ENCODE results near the gene FAM184A. TPM values are rescaled to one million over a fixed set of nuclear protein-coding genes. Genes with fewer than 3 reads are reported as not detected.

FAM184A gene
- total and polyA plus RNA-seq, 9 of the 15 experiments (the other 6 are each of a cell fraction or from before 2014, with no cell fraction given): 6.4 to 18.7 (median 13.1) TPM

GRCh38 chr6:119078376-119079282 is at the start of gene FAM184A (continued):
- TF ChIP-seq ZBTB49 (CRISPR knock-in tag; IDR thresholded peaks at IDR 0.05; ENCODE audit: borderline replicate concordance) (no peak), DMBX1 (CRISPR knock-in tag; IDR thresholded peaks at IDR 0.05; ENCODE audit: borderline replicate concordance) (no peak), ETS1 (conservative IDR thresholded peaks at IDR 0.05; ENCODE audit: control insufficient read depth, low read depth, low read length) (peak; percentile 55; the same call in 1 of the 2 replicates), HEY1 (CRISPR knock-in tag; IDR thresholded peaks at IDR 0.05; ENCODE audit: borderline replicate concordance) (no peak), SP2 (IDR thresholded peaks at IDR 0.05; ENCODE audit: extremely low read depth, low read depth, low read length, poor library complexity, severe bottlenecking) (no peak), FOXP1 (CRISPR knock-in tag; IDR thresholded peaks at IDR 0.05) (peak; percentile 67; the same call in 1 of the 2 replicates), RAD51 (IDR thresholded peaks at IDR 0.05; ENCODE audit: borderline replicate concordance, low read depth) (0 out of 2 replicates have a peak, but pooled peaks have one; percentile 21), NONO (IDR thresholded peaks at IDR 0.05; ENCODE audit: low read depth in 2 of 2, low read length in 1 of 2) (peak in 1 of 2 experiments; percentile 74; a peak in 2 of 4 replicates), CTCF (IDR thresholded peaks at IDR 0.05 in 2 of 3, conservative IDR thresholded peaks at IDR 0.05 in 1 of 3; ENCODE audit: insufficient read depth in 2 of 3, low read depth in 1 of 3, low read length in 3 of 3) (peak; percentile 58 to 92 (median 70)), ZBTB5 (IDR thresholded peaks at IDR 0.05) (no peak), HMGN3 (IDR thresholded peaks at IDR 0.05; ENCODE audit: borderline replicate concordance, extremely low read depth, insufficient read length, low read depth, low read length) (peak; percentile 72), AFF1 (IDR thresholded peaks at IDR 0.05; ENCODE audit: low read depth in 1 of 2, partially characterized antibody in 2 of 2) (no peak)

Measured in K562 (cell line).